WTC11 (cell line): Measurements from ENCODE around the gene ZMYND11. TPM values are rescaled to one million over a fixed set of nuclear protein-coding genes. Genes with fewer than 3 reads are reported as not detected.

Experiments used
- ATAC-seq: fragments of 200-7000 bp; cut with Tn5 transposase; 2 replicates; pipeline ENCODE4 v1.10.0; 2021; ENCODE audit warnings: mild to moderate bottlenecking, moderate library complexity
- CTCF ChIA-PET: fragments of 300-600 bp; sonication (Branson Sonifier 250); formaldehyde crosslinking; loops from one replicate; lab custom pipeline; 2021; ENCODE audit warnings: antibody characterized with exemption; lab: Charles Lee
- POLR2A ChIA-PET: fragments of 350-600 bp; sonication (Branson Sonifier 250); formaldehyde crosslinking; loops from one replicate; lab custom pipeline; 2021; ENCODE audit warnings: antibody characterized with exemption; lab: Charles Lee
- DNase-seq: peaks from one replicate; pipeline ENCODE4 v3.0.0; 2021; ENCODE audit warnings: low spot score
- H3K27ac Mint-ChIP-seq: 2 replicates; pipeline ENCODE4 v1.8.0; 2021; ENCODE audit warnings: mixed read lengths
- H3K27me3 Mint-ChIP-seq: 2 replicates; pipeline ENCODE4 v1.8.0; 2021; ENCODE audit warnings: low read depth, mild to moderate bottlenecking, moderate library complexity, mixed read lengths
- H3K36me3 Mint-ChIP-seq: 2 replicates; pipeline ENCODE4 v1.8.0; 2021; ENCODE audit warnings: mixed read lengths
- H3K4me1 Mint-ChIP-seq: 2 replicates; pipeline ENCODE4 v1.8.0; 2022; ENCODE audit warnings: mixed read lengths
- H3K4me3 Mint-ChIP-seq: 2 replicates; pipeline ENCODE4 v1.8.0; 2021; ENCODE audit warnings: mild to moderate bottlenecking, moderate library complexity, mixed read lengths
- H3K9me3 Mint-ChIP-seq: 2 replicates; pipeline ENCODE4 v1.8.0; 2021; ENCODE audit warnings: mixed read lengths
- ELF4 ChIP-seq: sonication (generic); formaldehyde crosslinking; IDR thresholded peaks from 2 replicates; pipeline ENCODE4 v1.8.1; 2022; ENCODE audit warnings: low read depth, mild to moderate bottlenecking, moderate library complexity, missing genetic modification reagents
- GRHL2 ChIP-seq: fragments of 250-450 bp; sonication (Bioruptor Pico); IDR thresholded peaks from 2 replicates; pipeline ENCODE4 v1.8.0; 2022; ENCODE audit warnings: mild to moderate bottlenecking, moderate library complexity; ENCODE audit not compliant: insufficient replicate concordance, severe bottlenecking
- IRF2 ChIP-seq: sonication (generic); formaldehyde crosslinking; IDR thresholded peaks from 2 replicates; pipeline ENCODE4 v1.8.0; 2022; ENCODE audit warnings: low read depth, missing genetic modification reagents, borderline replicate concordance
- MYBL2 ChIP-seq: sonication (generic); formaldehyde crosslinking; IDR thresholded peaks from 2 replicates; pipeline ENCODE4 v1.8.1; 2023; ENCODE audit warnings: mild to moderate bottlenecking, moderate library complexity, missing genetic modification reagents
- OVOL2 ChIP-seq: fragments of 250-450 bp; sonication (Bioruptor Pico); IDR thresholded peaks from 2 replicates; pipeline ENCODE4 v1.9.0; 2021; ENCODE audit warnings: mild to moderate bottlenecking, borderline replicate concordance
- SOX15 ChIP-seq: fragments of 250-450 bp; sonication (Bioruptor Pico); IDR thresholded peaks from 2 replicates; pipeline ENCODE4 v1.9.0; 2021; ENCODE audit warnings: mild to moderate bottlenecking
- TEAD4 ChIP-seq: sonication (generic); formaldehyde crosslinking; IDR thresholded peaks from 2 replicates; pipeline ENCODE4 v1.8.0; 2022; ENCODE audit warnings: mild to moderate bottlenecking, missing genetic modification reagents
- TP53 ChIP-seq: sonication (generic); formaldehyde crosslinking; IDR thresholded peaks from 2 replicates; pipeline ENCODE4 v1.8.1; 2023; ENCODE audit warnings: mild to moderate bottlenecking, missing genetic modification reagents
- ZNF121 ChIP-seq: sonication (generic); formaldehyde crosslinking; IDR thresholded peaks from 2 replicates; pipeline ENCODE4 v1.8.0; 2023; ENCODE audit warnings: missing genetic modification reagents
- ZNF219 ChIP-seq: sonication (generic); formaldehyde crosslinking; IDR thresholded peaks from 2 replicates; pipeline ENCODE4 v1.8.0; 2023; ENCODE audit warnings: missing genetic modification reagents, mild to moderate bottlenecking, borderline replicate concordance
- ZNF232 ChIP-seq: sonication (generic); formaldehyde crosslinking; IDR thresholded peaks from 2 replicates; pipeline ENCODE4 v1.8.0; 2022; ENCODE audit warnings: mild to moderate bottlenecking, missing genetic modification reagents
- ZNF263 ChIP-seq: sonication (generic); formaldehyde crosslinking; IDR thresholded peaks from 2 replicates; pipeline ENCODE4 v1.8.1; 2022; ENCODE audit warnings: low read depth, mild to moderate bottlenecking, moderate library complexity, missing genetic modification reagents
- ZNF396 ChIP-seq: fragments of 250-450 bp; sonication (Bioruptor Pico); IDR thresholded peaks from 2 replicates; pipeline ENCODE4 v1.8.0; 2021; ENCODE audit warnings: mild to moderate bottlenecking, moderate library complexity, borderline replicate concordance
- ZNF416 ChIP-seq: fragments of 250-450 bp; sonication (Bioruptor Pico); IDR thresholded peaks from 2 replicates; pipeline ENCODE4 v1.9.0; 2021; ENCODE audit warnings: mild to moderate bottlenecking, inconsistent platforms
- total RNA-seq: library from RNA; stranded (reverse); gene quantifications from 3 replicates; pipeline ENCODE4 v1.2.3, GENCODE V29; 2021
- TF ChIP-seq, protein P1 (sequence below): sonication (generic); formaldehyde crosslinking; IDR thresholded peaks from 2 replicates; pipeline ENCODE4 v1.8.1; 2023; ENCODE audit warnings: mild to moderate bottlenecking, missing genetic modification reagents, moderate library complexity
- TF ChIP-seq, protein P2 (sequence below): sonication (generic); formaldehyde crosslinking; IDR thresholded peaks from 2 replicates; pipeline ENCODE4 v1.8.1; 2023; ENCODE audit warnings: mild to moderate bottlenecking, missing genetic modification reagents, borderline replicate concordance
- TF ChIP-seq, protein P3 (sequence below): fragments of 250-450 bp; sonication (Bioruptor Pico); IDR thresholded peaks from 2 replicates; pipeline ENCODE4 v1.9.0; 2021; ENCODE audit warnings: mild to moderate bottlenecking
- TF ChIP-seq, protein P4 (sequence below): fragments of 250-450 bp; sonication (Bioruptor Pico); IDR thresholded peaks from 2 replicates; pipeline ENCODE4 v2.1.2; 2022; ENCODE audit warnings: mild to moderate bottlenecking, moderate library complexity
- TF ChIP-seq, protein P5 (sequence below): sonication (generic); formaldehyde crosslinking; IDR thresholded peaks from 2 replicates; pipeline ENCODE4 v1.8.0; 2022; ENCODE audit warnings: missing genetic modification reagents
- TF ChIP-seq, protein P6 (sequence below): sonication (generic); formaldehyde crosslinking; conservative IDR thresholded peaks from 2 replicates; pipeline ENCODE4 v1.8.1; 2022; ENCODE audit warnings: mild to moderate bottlenecking, missing genetic modification reagents
- TF ChIP-seq, protein P7 (sequence below): sonication (generic); formaldehyde crosslinking; IDR thresholded peaks from 2 replicates; pipeline ENCODE4 v1.8.1; 2023; ENCODE audit warnings: mild to moderate bottlenecking, moderate library complexity, missing genetic modification reagents

Gene ZMYND11
- total RNA-seq, 1 experiment from 2014 or later: 22.3 TPM

DNA sequence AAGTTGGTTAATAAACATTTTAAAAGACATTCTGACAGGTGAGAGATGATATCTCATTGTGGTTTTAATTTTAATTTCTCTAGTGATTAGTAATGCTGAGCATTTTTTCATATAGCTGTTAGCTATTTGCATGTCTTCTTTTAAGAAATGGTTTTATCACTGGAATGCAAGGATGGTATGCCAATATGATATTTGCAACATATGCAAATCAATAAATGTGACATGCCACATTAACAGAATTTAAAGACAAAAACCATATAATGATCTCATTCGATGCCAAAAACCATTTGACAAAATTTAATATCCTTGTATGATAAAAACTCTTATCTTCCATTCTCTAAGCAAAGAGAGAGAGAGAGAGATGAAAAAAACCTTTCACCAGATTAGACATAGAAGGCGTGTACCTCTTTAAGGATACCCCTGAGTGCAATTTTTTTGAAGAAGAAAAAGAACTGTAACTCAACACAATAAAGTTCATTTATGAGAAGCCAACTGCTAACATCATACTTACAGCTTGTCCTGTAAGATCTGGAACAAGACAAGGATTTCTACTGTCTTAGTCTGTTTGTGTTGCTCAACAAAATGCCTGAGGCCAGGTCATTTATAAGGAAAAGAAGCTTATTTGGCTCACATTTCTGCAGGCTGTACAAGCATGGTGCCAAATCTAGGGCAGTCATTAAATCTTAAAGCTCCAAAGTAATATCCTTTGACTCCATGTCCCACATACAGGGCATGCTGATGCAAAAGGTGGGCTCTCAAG lies 39.7 kb upstream of the ZMYND11 start:
- H3K27ac Mint-ChIP-seq: no peak overlapping the region
- TF ChIP-seq ZNF219 (CRISPR knock-in tag): no peak
- no peak for TF ChIP-seq ZNF232 (CRISPR knock-in tag)
- TF ChIP-seq GRHL2: no peak
- TF ChIP-seq, protein P1, sequence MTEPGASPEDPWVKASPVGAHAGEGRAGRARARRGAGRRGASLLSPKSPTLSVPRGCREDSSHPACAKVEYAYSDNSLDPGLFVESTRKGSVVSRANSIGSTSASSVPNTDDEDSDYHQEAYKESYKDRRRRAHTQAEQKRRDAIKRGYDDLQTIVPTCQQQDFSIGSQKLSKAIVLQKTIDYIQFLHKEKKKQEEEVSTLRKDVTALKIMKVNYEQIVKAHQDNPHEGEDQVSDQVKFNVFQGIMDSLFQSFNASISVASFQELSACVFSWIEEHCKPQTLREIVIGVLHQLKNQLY: no peak
- TF ChIP-seq IRF2: no peak
- TF ChIP-seq SOX15 (CRISPR knock-in tag): no peak
- TF ChIP-seq, protein P2, sequence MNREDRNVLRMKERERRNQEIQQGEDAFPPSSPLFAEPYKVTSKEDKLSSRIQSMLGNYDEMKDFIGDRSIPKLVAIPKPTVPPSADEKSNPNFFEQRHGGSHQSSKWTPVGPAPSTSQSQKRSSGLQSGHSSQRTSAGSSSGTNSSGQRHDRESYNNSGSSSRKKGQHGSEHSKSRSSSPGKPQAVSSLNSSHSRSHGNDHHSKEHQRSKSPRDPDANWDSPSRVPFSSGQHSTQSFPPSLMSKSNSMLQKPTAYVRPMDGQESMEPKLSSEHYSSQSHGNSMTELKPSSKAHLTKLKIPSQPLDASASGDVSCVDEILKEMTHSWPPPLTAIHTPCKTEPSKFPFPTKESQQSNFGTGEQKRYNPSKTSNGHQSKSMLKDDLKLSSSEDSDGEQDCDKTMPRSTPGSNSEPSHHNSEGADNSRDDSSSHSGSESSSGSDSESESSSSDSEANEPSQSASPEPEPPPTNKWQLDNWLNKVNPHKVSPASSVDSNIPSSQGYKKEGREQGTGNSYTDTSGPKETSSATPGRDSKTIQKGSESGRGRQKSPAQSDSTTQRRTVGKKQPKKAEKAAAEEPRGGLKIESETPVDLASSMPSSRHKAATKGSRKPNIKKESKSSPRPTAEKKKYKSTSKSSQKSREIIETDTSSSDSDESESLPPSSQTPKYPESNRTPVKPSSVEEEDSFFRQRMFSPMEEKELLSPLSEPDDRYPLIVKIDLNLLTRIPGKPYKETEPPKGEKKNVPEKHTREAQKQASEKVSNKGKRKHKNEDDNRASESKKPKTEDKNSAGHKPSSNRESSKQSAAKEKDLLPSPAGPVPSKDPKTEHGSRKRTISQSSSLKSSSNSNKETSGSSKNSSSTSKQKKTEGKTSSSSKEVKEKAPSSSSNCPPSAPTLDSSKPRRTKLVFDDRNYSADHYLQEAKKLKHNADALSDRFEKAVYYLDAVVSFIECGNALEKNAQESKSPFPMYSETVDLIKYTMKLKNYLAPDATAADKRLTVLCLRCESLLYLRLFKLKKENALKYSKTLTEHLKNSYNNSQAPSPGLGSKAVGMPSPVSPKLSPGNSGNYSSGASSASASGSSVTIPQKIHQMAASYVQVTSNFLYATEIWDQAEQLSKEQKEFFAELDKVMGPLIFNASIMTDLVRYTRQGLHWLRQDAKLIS (CRISPR knock-in tag): no peak
- no peak for TF ChIP-seq ZNF263
- TF ChIP-seq, protein P3, sequence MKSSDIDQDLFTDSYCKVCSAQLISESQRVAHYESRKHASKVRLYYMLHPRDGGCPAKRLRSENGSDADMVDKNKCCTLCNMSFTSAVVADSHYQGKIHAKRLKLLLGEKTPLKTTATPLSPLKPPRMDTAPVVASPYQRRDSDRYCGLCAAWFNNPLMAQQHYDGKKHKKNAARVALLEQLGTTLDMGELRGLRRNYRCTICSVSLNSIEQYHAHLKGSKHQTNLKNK (CRISPR knock-in tag): no peak
- no peak for TF ChIP-seq TEAD4 (CRISPR knock-in tag)
- TF ChIP-seq ELF4: no peak
- TF ChIP-seq, protein P4, sequence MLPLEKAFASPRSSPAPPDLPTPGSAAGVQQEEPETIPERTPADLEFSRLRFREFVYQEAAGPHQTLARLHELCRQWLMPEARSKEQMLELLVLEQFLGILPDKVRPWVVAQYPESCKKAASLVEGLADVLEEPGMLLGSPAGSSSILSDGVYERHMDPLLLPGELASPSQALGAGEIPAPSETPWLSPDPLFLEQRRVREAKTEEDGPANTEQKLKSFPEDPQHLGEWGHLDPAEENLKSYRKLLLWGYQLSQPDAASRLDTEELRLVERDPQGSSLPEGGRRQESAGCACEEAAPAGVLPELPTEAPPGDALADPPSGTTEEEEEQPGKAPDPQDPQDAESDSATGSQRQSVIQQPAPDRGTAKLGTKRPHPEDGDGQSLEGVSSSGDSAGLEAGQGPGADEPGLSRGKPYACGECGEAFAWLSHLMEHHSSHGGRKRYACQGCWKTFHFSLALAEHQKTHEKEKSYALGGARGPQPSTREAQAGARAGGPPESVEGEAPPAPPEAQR (CRISPR knock-in tag): no peak
- TF ChIP-seq, protein P5, sequence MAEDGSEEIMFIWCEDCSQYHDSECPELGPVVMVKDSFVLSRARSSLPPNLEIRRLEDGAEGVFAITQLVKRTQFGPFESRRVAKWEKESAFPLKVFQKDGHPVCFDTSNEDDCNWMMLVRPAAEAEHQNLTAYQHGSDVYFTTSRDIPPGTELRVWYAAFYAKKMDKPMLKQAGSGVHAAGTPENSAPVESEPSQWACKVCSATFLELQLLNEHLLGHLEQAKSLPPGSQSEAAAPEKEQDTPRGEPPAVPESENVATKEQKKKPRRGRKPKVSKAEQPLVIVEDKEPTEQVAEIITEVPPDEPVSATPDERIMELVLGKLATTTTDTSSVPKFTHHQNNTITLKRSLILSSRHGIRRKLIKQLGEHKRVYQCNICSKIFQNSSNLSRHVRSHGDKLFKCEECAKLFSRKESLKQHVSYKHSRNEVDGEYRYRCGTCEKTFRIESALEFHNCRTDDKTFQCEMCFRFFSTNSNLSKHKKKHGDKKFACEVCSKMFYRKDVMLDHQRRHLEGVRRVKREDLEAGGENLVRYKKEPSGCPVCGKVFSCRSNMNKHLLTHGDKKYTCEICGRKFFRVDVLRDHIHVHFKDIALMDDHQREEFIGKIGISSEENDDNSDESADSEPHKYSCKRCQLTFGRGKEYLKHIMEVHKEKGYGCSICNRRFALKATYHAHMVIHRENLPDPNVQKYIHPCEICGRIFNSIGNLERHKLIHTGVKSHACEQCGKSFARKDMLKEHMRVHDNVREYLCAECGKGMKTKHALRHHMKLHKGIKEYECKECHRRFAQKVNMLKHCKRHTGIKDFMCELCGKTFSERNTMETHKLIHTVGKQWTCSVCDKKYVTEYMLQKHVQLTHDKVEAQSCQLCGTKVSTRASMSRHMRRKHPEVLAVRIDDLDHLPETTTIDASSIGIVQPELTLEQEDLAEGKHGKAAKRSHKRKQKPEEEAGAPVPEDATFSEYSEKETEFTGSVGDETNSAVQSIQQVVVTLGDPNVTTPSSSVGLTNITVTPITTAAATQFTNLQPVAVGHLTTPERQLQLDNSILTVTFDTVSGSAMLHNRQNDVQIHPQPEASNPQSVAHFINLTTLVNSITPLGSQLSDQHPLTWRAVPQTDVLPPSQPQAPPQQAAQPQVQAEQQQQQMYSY (CRISPR knock-in tag): no peak
- peaks cover 23% of the 10 kb centered on the region for H3K36me3 Mint-ChIP-seq
- ChIA-PET POLR2A (no interaction called here), CTCF (no interaction called here)
- peaks cover 6% of the 10 kb centered on the region for H3K4me1 Mint-ChIP-seq
- DNase-seq: no peak
- ATAC-seq: no peak
- H3K27me3 Mint-ChIP-seq: peaks cover 26% of the 10 kb centered on the region
- H3K9me3 Mint-ChIP-seq: peaks cover 54% of the 10 kb centered on the region
- no peak overlapping the region for H3K4me3 Mint-ChIP-seq

DNA sequence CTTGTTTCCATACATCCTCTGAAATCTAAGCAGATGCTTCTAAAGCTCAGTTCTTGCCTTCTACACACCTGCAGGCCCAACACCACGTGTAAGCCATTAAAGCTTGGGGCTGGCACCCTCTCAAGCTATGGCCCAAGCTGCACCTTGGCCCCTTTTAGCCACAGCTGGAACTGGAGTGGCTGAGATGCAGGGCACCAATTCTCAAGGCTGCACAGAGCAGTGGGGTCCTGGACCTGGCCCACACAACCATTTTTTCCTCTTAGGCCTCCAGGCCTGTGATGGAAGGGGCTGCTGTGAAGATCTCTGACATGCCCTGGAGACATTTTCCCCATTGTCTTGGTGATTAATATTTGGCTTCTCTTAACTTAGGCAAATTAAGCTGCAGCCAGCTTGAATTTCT lies 38.8 kb upstream of the ZMYND11 start:
- H3K27me3 Mint-ChIP-seq: peaks cover 26% of the 10 kb centered on the region
- ChIA-PET CTCF (no interaction called here), POLR2A (no interaction called here)
- H3K9me3 Mint-ChIP-seq: peaks cover 54% of the 10 kb centered on the region
- peaks cover 6% of the 10 kb centered on the region for H3K4me1 Mint-ChIP-seq
- H3K27ac Mint-ChIP-seq: no peak overlapping the region
- DNase-seq (no peak), ATAC-seq (no peak)
- no peak overlapping the region for H3K4me3 Mint-ChIP-seq
- TF ChIP-seq ZNF121 (no peak), OVOL2 (no peak), MYBL2 (CRISPR knock-in tag) (no peak), ZNF396 (no peak), TP53 (CRISPR knock-in tag) (no peak), ZNF416 (CRISPR knock-in tag) (no peak)
- TF ChIP-seq, protein P6, sequence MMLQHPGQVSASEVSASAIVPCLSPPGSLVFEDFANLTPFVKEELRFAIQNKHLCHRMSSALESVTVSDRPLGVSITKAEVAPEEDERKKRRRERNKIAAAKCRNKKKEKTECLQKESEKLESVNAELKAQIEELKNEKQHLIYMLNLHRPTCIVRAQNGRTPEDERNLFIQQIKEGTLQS: no peak
- TF ChIP-seq, protein P7, sequence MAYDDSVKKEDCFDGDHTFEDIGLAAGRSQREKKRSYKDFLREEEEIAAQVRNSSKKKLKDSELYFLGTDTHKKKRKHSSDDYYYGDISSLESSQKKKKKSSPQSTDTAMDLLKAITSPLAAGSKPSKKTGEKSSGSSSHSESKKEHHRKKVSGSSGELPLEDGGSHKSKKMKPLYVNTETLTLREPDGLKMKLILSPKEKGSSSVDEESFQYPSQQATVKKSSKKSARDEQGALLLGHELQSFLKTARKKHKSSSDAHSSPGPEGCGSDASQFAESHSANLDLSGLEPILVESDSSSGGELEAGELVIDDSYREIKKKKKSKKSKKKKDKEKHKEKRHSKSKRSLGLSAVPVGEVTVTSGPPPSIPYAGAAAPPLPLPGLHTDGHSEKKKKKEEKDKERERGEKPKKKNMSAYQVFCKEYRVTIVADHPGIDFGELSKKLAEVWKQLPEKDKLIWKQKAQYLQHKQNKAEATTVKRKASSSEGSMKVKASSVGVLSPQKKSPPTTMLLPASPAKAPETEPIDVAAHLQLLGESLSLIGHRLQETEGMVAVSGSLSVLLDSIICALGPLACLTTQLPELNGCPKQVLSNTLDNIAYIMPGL (CRISPR knock-in tag): no peak
- peaks cover 23% of the 10 kb centered on the region for H3K36me3 Mint-ChIP-seq
